IPS-18a (cell line): ENCODE data around the gene ZFP36.

Source experiments
- H3K27ac ChIP-seq: one replicate; pipeline ENCODE4 v1.5.1; 2013; ENCODE audit warnings: low read length
- H3K27me3 ChIP-seq: one replicate; pipeline ENCODE4 v1.6.1; 2013; ENCODE audit warnings: mild to moderate bottlenecking, low read length; ENCODE audit not compliant: control insufficient read depth, insufficient read depth
- H3K36me3 ChIP-seq: one replicate; pipeline ENCODE4 v1.6.1; 2013; ENCODE audit warnings: low read depth, low read length; ENCODE audit not compliant: control insufficient read depth
- H3K4me1 ChIP-seq: one replicate; pipeline ENCODE4 v1.6.1; 2013; ENCODE audit warnings: low read depth, low read length; ENCODE audit not compliant: control insufficient read depth
- H3K4me3 ChIP-seq: one replicate; pipeline ENCODE4 v1.5.1; 2013; ENCODE audit warnings: low read length
- H3K9ac ChIP-seq: one replicate; pipeline ENCODE4 v1.6.1; 2013; ENCODE audit warnings: mild to moderate bottlenecking, low read length, moderate library complexity
- H3K9me3 ChIP-seq: one replicate; pipeline ENCODE4 v1.6.1; 2013; ENCODE audit warnings: low read depth, low read length; ENCODE audit not compliant: control insufficient read depth

ZFP36 gene

GRCh38 chr19:39410017-39410830 lies 3.6 kb downstream of the ZFP36 start:
- Histone ChIP-seq H3K27me3 (peaks cover 4% of the 10 kb centered on the region), H3K4me1 (peaks cover 28% of the 10 kb centered on the region), H3K36me3 (no peaks in the 10 kb centered on the region), H3K9me3 (no peaks in the 10 kb centered on the region), H3K27ac (peak overlapping the region; percentile 30), H3K4me3 (peak overlapping the region; percentile 82), H3K9ac (peak overlapping the region; percentile 88)

- H3K27ac ChIP-seq, result no peak overlapping the region
- peaks cover under 1% of the 10 kb centered on the region for H3K36me3 ChIP-seq
- H3K4me3 ChIP-seq, result peak overlapping the region; percentile 82
- H3K9me3 ChIP-seq, result no peaks in the 10 kb centered on the region
- H3K4me1 ChIP-seq, result peaks cover 25% of the 10 kb centered on the region
- H3K27me3 ChIP-seq, result no peaks in the 10 kb centered on the region
- H3K9ac ChIP-seq, result peak overlapping the region; percentile 88
These were observed 4.1 kb downstream of the ZFP36 start for GRCh38 chr19:39410831-39411080.

DNA sequence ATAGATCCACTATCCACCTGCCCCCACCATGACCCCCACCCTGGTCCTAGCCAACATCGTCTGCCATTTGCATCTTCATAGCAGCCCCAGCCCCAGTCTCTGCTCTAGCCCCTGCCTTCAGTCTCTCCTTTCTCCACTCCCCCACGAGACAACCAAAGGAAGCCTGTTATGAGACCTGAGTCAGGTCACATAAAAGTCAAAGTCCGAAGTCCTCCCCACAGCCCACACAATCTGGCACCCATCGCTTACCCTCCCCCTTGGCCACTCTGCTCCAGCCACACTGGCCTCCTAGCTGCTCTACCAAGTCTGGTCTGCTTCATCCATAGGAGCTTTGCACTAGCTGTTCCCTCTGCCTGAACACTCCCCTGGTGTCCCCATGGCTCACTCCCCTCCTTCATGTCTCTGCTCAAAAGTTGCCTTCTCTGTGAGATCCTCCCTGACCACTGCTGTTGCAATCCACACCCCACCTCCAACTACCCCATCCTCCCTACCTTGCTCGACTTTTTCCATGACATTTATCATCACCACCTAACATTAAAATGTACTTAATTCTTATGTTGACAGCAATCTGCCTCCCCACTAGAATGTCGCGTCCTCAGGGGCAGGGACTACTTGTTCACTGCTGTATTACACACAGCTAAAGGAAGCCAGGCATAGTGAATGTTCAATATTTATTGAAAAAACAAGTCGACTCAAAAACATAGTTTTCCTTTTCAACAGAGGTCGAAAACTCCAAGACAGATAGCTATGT lies 4.6 kb downstream of the ZFP36 start:
- H3K36me3 ChIP-seq, result peaks cover 5% of the 10 kb centered on the region
- peaks cover 21% of the 10 kb centered on the region for H3K4me1 ChIP-seq
- no peaks in the 10 kb centered on the region for H3K9me3 ChIP-seq
- H3K27ac ChIP-seq, result no peak overlapping the region
- no peaks in the 10 kb centered on the region for H3K27me3 ChIP-seq
- H3K4me3 ChIP-seq, result peak overlapping the region; percentile 74
- no peak overlapping the region for H3K9ac ChIP-seq

DNA sequence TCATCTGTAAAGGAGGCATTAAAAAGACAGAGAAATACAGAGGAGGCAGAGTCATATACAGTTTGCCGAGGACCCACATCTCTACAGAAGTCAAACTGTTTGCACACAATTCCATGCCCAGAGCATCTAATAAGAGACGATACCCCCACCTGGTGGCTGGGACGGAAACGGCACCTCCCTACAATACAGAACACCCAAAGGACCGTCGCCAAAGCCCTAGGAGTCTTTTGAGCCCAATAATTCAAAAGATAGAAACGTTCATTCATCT lies 5.1 kb downstream of the ZFP36 start:
- H3K9ac ChIP-seq, result no peak overlapping the region
- no peaks in the 10 kb centered on the region for H3K9me3 ChIP-seq
- H3K27me3 ChIP-seq, result no peaks in the 10 kb centered on the region
- H3K4me1 ChIP-seq, result peaks cover 21% of the 10 kb centered on the region
- peak overlapping the region; percentile 74 for H3K4me3 ChIP-seq
- H3K27ac ChIP-seq, result no peak overlapping the region
- H3K36me3 ChIP-seq, result peaks cover 5% of the 10 kb centered on the region

DNA sequence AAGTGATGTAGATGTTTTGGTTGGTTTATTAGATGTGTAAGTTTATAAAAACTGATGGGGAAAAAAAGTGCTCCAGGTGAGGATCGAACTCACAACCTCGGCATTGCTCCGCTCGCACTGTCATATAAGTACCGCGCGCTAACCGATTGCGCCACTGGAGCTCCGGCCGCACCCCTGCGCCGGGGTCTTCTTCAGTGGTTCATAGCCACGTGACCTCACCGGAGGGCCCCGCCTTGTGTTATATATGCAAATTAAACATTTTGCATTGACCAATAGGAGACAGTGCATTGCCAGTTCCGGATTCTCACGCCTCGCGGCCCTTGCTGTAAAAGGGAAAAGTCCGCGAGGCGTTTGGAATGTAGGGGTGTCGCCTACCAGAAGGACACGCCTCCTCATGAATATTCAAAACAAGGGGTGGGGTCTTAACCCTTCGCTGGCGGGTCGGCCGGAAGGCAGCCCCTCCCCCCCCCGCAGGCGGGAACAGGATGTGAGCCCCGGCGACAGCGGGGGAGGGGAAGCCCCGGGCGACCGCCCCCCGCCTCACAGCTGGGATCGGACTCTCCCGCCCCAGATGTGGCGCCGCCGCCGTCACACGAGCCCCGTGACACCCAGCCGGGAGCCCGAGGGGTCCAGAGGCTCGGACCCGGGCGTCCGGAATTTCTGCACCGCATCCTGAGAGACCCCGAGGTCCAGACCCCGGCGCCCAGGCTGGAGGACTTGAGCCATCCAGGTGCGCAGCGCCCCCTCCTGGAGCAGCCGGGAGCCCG lies 5.6 kb downstream of the ZFP36 start, which contains the start of gene PLEKHG2:
Gene PLEKHG2 (plus strand): TSS at position 570 of the 767 bp plus-strand sequence. CDS start 1,418 bp downstream, outside the sequence.
- H3K27me3 ChIP-seq, result no peaks in the 10 kb centered on the region
- H3K4me1 ChIP-seq, result peaks cover 21% of the 10 kb centered on the region
- peak within 1 kb of the TSS; percentile 89 for H3K27ac ChIP-seq
- H3K9ac ChIP-seq, result peak within 1 kb of the TSS; percentile 98
- no peaks in the 10 kb centered on the region for H3K9me3 ChIP-seq
- peak within 1 kb of the TSS; percentile 99 for H3K4me3 ChIP-seq
- peaks cover 10% of the 10 kb centered on the region for H3K36me3 ChIP-seq

DNA sequence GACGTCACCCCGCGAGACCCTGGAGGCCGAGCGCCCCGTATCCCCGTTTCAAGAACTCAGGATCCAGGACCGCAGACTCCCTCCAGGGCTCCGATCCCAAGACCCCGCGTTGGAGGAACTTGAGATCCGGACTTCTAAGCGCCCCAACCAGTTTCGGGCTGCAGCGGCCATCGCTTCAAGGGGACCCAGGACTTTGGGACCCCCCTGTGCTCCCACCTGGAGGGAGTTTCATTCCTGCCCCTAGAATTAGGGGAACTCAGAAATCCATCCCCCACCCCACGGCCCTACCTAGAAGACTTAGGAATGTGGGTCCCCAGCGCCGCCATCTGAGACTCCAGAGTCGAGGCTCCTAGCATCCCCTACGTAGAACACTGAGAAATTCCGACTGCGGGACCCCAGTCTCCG lies 6.2 kb downstream of the ZFP36 start:
- Histone ChIP-seq H3K27me3 (no peaks in the 10 kb centered on the region), H3K4me3 (peak overlapping the region; percentile 99), H3K4me1 (peaks cover 21% of the 10 kb centered on the region), H3K27ac (peak overlapping the region; percentile 89), H3K36me3 (peaks cover 16% of the 10 kb centered on the region), H3K9ac (peak overlapping the region; percentile 98), H3K9me3 (no peaks in the 10 kb centered on the region)

GRCh38 chr19:39413272-39413910 lies 6.7 kb downstream of the ZFP36 start:
- Histone ChIP-seq H3K27me3 (no peaks in the 10 kb centered on the region), H3K4me1 (peaks cover 21% of the 10 kb centered on the region), H3K9ac (peak overlapping the region; percentile 98), H3K36me3 (peaks cover 19% of the 10 kb centered on the region), H3K27ac (peak overlapping the region; percentile 89), H3K9me3 (no peaks in the 10 kb centered on the region), H3K4me3 (peak overlapping the region; percentile 99)

DNA sequence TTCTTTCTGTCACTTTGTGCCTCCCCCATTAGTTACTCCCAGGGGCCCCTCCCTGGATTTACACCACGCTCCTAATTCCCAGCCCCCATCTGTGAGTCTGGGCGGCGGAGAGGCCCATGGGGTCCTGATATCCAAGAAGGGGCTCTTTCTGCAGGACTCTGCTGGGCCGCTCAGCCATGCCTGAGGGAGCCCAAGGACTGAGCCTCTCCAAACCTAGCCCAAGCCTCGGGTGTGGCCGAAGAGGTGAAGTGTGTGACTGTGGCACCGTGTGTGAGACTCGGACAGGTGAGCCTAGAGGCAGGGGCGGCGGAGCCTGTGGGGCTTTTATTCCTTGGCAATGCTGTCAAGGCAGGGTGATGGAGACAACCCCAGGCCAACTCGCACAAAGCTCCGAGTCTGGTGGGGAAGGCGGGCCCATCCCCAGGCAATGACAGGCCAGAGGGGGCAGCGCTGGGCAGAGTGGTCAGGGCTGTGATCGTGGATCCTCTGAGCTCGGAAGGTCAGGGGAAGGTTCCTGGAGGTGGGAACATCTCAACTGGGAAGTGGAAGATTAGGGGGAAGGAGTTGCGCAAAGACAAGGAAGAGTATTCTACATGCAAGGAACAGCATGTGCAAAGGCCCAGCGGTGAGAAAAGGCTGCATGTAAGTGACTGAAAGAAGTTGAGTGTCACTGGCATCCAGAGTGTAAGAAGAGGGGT lies 7.4 kb downstream of the ZFP36 start:
- Histone ChIP-seq H3K4me1 (peaks cover 21% of the 10 kb centered on the region), H3K27ac (peak overlapping the region; percentile 18), H3K27me3 (no peaks in the 10 kb centered on the region), H3K9me3 (no peaks in the 10 kb centered on the region), H3K36me3 (peaks cover 26% of the 10 kb centered on the region), H3K4me3 (peak overlapping the region; percentile 99), H3K9ac (peak overlapping the region; percentile 98)

- Histone ChIP-seq H3K9me3 (no peaks in the 10 kb centered on the region), H3K4me3 (peak overlapping the region; percentile 99), H3K27me3 (no peaks in the 10 kb centered on the region), H3K9ac (no peak overlapping the region), H3K36me3 (peaks cover 31% of the 10 kb centered on the region), H3K27ac (no peak overlapping the region), H3K4me1 (peaks cover 20% of the 10 kb centered on the region)
These were observed 8.7 kb downstream of the ZFP36 start for GRCh38 chr19:39415111-39416046.
